ENCODE measurements around the gene AXIN1.

AXIN1 gene

DNA sequence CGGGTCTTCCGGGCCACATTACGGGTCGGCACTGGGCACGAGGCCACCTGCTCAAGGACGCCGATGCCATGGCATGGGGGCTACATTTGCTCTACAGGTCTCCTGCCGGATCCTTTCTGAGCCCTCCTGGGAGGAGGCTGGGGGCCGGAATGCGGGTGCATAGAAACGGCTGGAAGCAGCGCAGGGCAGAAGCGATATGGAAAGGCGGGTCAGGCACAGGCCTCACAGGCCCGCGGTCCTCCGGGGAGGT lies 28.4 kb downstream of the AXIN1 start:
- no peak for TF ChIP-seq POLR2AphosphoS5 (IDR thresholded peaks at IDR 0.05; ENCODE audit: low read depth, low read length)
- no peak for TF ChIP-seq FOXP2 (optimal IDR thresholded peaks at IDR 0.05; ENCODE audit: borderline replicate concordance, extremely low read depth, extremely low read length, insufficient read depth)
- TF ChIP-seq, protein P1, sequence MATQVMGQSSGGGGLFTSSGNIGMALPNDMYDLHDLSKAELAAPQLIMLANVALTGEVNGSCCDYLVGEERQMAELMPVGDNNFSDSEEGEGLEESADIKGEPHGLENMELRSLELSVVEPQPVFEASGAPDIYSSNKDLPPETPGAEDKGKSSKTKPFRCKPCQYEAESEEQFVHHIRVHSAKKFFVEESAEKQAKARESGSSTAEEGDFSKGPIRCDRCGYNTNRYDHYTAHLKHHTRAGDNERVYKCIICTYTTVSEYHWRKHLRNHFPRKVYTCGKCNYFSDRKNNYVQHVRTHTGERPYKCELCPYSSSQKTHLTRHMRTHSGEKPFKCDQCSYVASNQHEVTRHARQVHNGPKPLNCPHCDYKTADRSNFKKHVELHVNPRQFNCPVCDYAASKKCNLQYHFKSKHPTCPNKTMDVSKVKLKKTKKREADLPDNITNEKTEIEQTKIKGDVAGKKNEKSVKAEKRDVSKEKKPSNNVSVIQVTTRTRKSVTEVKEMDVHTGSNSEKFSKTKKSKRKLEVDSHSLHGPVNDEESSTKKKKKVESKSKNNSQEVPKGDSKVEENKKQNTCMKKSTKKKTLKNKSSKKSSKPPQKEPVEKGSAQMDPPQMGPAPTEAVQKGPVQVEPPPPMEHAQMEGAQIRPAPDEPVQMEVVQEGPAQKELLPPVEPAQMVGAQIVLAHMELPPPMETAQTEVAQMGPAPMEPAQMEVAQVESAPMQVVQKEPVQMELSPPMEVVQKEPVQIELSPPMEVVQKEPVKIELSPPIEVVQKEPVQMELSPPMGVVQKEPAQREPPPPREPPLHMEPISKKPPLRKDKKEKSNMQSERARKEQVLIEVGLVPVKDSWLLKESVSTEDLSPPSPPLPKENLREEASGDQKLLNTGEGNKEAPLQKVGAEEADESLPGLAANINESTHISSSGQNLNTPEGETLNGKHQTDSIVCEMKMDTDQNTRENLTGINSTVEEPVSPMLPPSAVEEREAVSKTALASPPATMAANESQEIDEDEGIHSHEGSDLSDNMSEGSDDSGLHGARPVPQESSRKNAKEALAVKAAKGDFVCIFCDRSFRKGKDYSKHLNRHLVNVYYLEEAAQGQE (IDR thresholded peaks at IDR 0.05; ENCODE audit: insufficient read depth in 1 of 2, low read depth in 2 of 2, low read length in 2 of 2) = no peak
- no peak for TF ChIP-seq TAF1 (IDR thresholded peaks at IDR 0.05; ENCODE audit: borderline replicate concordance, insufficient read depth, low read length)
- no peak for TF ChIP-seq SIN3A (IDR thresholded peaks at IDR 0.05; ENCODE audit: borderline replicate concordance, insufficient read depth, low read length)

DNA sequence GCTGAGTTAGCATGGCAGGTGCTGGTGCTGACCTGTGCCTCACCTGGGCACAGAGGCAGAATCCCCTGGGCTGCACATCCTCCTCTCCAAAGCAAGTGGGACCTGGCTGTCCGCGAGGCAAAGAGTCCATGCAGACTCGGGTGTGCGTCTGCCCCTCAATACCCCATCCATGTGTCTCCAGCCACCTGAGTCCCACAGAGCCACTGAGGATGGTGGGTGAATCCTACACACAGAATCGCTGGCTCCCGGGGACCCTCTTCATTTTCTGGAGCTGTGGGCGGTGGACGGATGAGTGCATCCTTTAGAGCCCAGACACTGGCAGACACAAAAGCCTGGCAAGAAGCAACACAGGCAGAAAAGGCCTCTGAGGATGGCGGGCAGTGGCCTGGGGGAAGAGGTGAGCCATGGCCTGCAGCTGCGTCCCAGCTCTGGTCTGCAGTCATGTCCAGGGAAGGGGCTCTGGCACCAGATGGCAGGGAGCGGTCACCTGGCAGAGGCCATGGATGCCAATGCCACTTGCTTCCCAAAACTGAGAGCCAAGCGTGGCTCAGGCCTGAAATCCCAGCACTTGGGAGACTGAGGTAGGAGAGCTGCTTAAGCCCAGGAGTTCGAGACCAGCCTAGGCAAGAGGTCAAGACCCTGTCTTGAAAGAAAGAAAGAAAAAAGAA lies 29.9 kb downstream of the AXIN1 start:
- TF ChIP-seq SIN3A (IDR thresholded peaks at IDR 0.05; ENCODE audit: borderline replicate concordance, insufficient read depth, low read length) = no peak
- TF ChIP-seq, protein P1 (IDR thresholded peaks at IDR 0.05; ENCODE audit: insufficient read depth in 1 of 2, low read depth in 2 of 2, low read length in 2 of 2) = no peak
- no peak for TF ChIP-seq POLR2AphosphoS5 (IDR thresholded peaks at IDR 0.05; ENCODE audit: low read depth, low read length)
- TF ChIP-seq FOXP2 (optimal IDR thresholded peaks at IDR 0.05; ENCODE audit: borderline replicate concordance, extremely low read depth, extremely low read length, insufficient read depth) = no peak
- TF ChIP-seq TAF1 (IDR thresholded peaks at IDR 0.05; ENCODE audit: borderline replicate concordance, insufficient read depth, low read length) = no peak

DNA sequence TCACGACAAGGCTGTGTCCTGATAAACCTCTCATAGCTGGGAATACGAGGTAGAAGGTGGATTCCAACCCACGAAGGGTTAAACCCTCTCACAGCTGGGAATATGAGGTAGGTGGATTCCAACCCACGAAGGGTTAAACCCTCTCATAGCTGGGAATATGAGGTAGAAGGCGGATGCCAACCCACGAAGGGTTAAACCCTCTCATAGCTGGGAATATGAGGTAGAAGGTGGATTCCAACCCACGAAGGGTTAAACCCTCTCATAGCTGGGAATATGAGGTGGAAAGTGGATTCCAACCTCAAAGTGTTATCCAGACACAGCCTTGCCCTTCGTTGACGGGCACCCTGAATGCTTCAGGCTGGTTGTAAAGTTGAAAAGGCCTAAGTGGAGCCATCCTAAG lies 31.0 kb downstream of the AXIN1 start:
- TF ChIP-seq, protein P1 (IDR thresholded peaks at IDR 0.05; ENCODE audit: insufficient read depth in 1 of 2, low read depth in 2 of 2, low read length in 2 of 2) = no peak
- TF ChIP-seq POLR2AphosphoS5 (IDR thresholded peaks at IDR 0.05; ENCODE audit: low read depth, low read length) = no peak
- TF ChIP-seq FOXP2 (optimal IDR thresholded peaks at IDR 0.05; ENCODE audit: borderline replicate concordance, extremely low read depth, extremely low read length, insufficient read depth) = no peak
- TF ChIP-seq SIN3A (IDR thresholded peaks at IDR 0.05; ENCODE audit: borderline replicate concordance, insufficient read depth, low read length) = no peak
- no peak for TF ChIP-seq TAF1 (IDR thresholded peaks at IDR 0.05; ENCODE audit: borderline replicate concordance, insufficient read depth, low read length)

DNA sequence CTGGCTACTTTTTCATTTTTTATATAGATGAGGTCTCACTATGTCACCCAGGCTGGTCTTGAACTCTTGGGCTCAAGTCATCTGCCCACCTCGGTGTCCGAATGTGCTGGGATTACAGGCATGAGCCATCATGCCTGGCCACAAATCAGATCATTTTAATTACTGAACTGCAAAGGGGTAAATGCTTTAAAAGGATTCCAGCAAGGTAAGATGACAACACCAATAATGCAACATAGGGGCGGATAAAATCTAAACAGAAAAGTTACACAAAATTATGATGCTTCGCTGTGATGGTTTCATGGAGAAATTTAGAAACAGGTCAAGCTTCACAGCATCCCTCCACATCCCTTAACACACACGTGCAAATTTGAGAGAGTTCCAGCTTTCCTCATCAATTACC lies 32.3 kb downstream of the AXIN1 start:
- TF ChIP-seq TAF1 (IDR thresholded peaks at IDR 0.05; ENCODE audit: borderline replicate concordance, insufficient read depth, low read length) (no peak), POLR2AphosphoS5 (IDR thresholded peaks at IDR 0.05; ENCODE audit: low read depth, low read length) (no peak), SIN3A (IDR thresholded peaks at IDR 0.05; ENCODE audit: borderline replicate concordance, insufficient read depth, low read length) (no peak), FOXP2 (optimal IDR thresholded peaks at IDR 0.05; ENCODE audit: borderline replicate concordance, extremely low read depth, extremely low read length, insufficient read depth) (no peak)
- TF ChIP-seq, protein P1 (IDR thresholded peaks at IDR 0.05; ENCODE audit: insufficient read depth in 1 of 2, low read depth in 2 of 2, low read length in 2 of 2) = no peak

DNA sequence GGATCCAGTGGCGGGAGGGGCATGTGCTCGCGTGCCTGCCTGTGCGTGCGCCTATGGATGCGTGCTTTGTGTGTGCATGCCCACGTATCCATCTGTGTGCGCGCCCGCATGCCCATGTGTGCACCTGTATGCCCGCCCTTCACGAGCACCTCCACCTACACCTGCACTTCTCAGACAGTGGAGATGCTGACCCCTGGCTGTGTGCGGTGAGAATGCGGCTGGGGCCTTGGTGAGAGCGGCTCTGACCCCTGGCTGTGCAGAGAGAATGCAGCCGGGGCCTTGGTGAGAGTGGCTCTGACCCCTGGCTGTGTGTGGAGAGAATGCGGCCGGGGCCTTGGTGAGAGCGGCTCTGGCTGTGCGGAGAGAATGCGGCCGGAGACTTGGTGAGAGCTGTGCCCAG lies 33.9 kb downstream of the AXIN1 start:
- TF ChIP-seq SIN3A (IDR thresholded peaks at IDR 0.05; ENCODE audit: borderline replicate concordance, insufficient read depth, low read length) (no peak), POLR2AphosphoS5 (IDR thresholded peaks at IDR 0.05; ENCODE audit: low read depth, low read length) (no peak), TAF1 (IDR thresholded peaks at IDR 0.05; ENCODE audit: borderline replicate concordance, insufficient read depth, low read length) (no peak), FOXP2 (optimal IDR thresholded peaks at IDR 0.05; ENCODE audit: borderline replicate concordance, extremely low read depth, extremely low read length, insufficient read depth) (no peak)
- TF ChIP-seq, protein P1 (IDR thresholded peaks at IDR 0.05; ENCODE audit: insufficient read depth in 1 of 2, low read depth in 2 of 2, low read length in 2 of 2) = no peak

Data from PFSK-1 (cell line).